H1 (cell line): ENCODE results near the gene MACROD2. TPM values are rescaled to one million over a fixed set of nuclear protein-coding genes. Genes with fewer than 3 reads are reported as not detected.

ENCODE experiments used
- CTCF ChIA-PET: fragments of 300-600 bp; sonication (Branson Sonifier 250); formaldehyde crosslinking; loops from one replicate; lab custom pipeline; 2021; ENCODE audit not compliant: partially characterized antibody; lab: Charles Lee
- POLR2A ChIA-PET: fragments of 300-600 bp; sonication (Branson Sonifier 250); formaldehyde crosslinking; loops from one replicate; lab custom pipeline; 2021; ENCODE audit warnings: inconsistent platforms; ENCODE audit not compliant: partially characterized antibody; lab: Charles Lee
- DNase-seq, 2 experiments: peaks; one replicate each; pipeline versions ENCODE4 v3.0.0 to v3.0.0-alpha.2; 2010 to 2022; ENCODE audit warnings: low spot score in 2 of 2, low read depth in 1 of 2, mixed read lengths in 1 of 2
- FAIRE-seq: peaks from 2 replicates; lab custom pipeline; 2011; peaks lifted over from hg19 to GRCh38; lab: Jason Lieb, UNC
- H2AFZ ChIP-seq: 2 replicates; pipeline ENCODE4 v1.8.1; 2012; ENCODE audit warnings: low read length, inconsistent platforms
- H2AK5ac ChIP-seq: 2 replicates; pipeline ENCODE4 v1.6.1; 2013; ENCODE audit warnings: low read depth, low read length
- H2BK120ac ChIP-seq: replicated peaks from 2 replicates; pipeline ENCODE3; 2013; ENCODE audit warnings: low read depth, low read length, inconsistent platforms
- H2BK12ac ChIP-seq: 2 replicates; pipeline ENCODE4 v1.6.1; 2013; ENCODE audit warnings: low read depth, low read length
- H2BK15ac ChIP-seq: 2 replicates; pipeline ENCODE4 v1.6.1; 2013; ENCODE audit warnings: low read length
- H2BK20ac ChIP-seq: 2 replicates; pipeline ENCODE4 v1.6.1; 2013; ENCODE audit warnings: low read length
- H2BK5ac ChIP-seq: 2 replicates; pipeline ENCODE4 v1.6.1; 2013; ENCODE audit warnings: low read depth, low read length
- H3K14ac ChIP-seq: 2 replicates; pipeline ENCODE4 v1.6.1; 2013; ENCODE audit warnings: inconsistent platforms; ENCODE audit not compliant: insufficient read length
- H3K18ac ChIP-seq: 2 replicates; pipeline ENCODE4 v1.6.1; 2013; ENCODE audit warnings: low read length; ENCODE audit errors: extremely low read depth
- H3K23ac ChIP-seq: 2 replicates; pipeline ENCODE4 v1.6.1; 2013; ENCODE audit warnings: inconsistent platforms; ENCODE audit not compliant: insufficient read length
- H3K23me2 ChIP-seq: 2 replicates; pipeline ENCODE4 v1.6.1; 2013; ENCODE audit warnings: low read depth, low read length
- H3K27ac ChIP-seq: 2 replicates; pipeline ENCODE4 v1.6.1; 2011; ENCODE audit warnings: low read depth, low read length, inconsistent platforms
- H3K27me3 ChIP-seq, 4 experiments: replicated peaks in 1 of 4; 1 replicate in 1 of 4; 2 replicates in 3 of 4; pipeline versions ENCODE4 v1.6.1 to v1.8.1; 2011 to 2013; ENCODE audit warnings: low read length in 3 of 4, mild to moderate bottlenecking in 3 of 4, inconsistent platforms in 2 of 4, mixed read lengths in 2 of 4, moderate library complexity in 1 of 4; ENCODE audit not compliant: control insufficient read depth in 3 of 4, insufficient read depth in 3 of 4; ENCODE audit errors: extremely low read depth in 1 of 4
- H3K36me3 ChIP-seq, 4 experiments: 2 replicates each; pipeline versions ENCODE4 v1.6.1 to v1.8.1; 2011 to 2013; ENCODE audit warnings: mild to moderate bottlenecking in 4 of 4, low read length in 3 of 4, moderate library complexity in 2 of 4, control low read depth in 1 of 4, inconsistent platforms in 1 of 4; ENCODE audit not compliant: insufficient read depth in 4 of 4, control insufficient read depth in 2 of 4
- H3K4ac ChIP-seq: replicated peaks from 2 replicates; pipeline ENCODE3; 2013; ENCODE audit warnings: low read length, low read depth, mixed read lengths, inconsistent platforms; ENCODE audit not compliant: insufficient read length
- H3K4me1 ChIP-seq, 4 experiments: replicated peaks in 1 of 4; 1 replicate in 1 of 4; 2 replicates in 3 of 4; pipeline versions ENCODE4 v1.6.1 to v1.8.1; 2011 to 2013; ENCODE audit warnings: low read length in 3 of 4, inconsistent platforms in 2 of 4, mixed read lengths in 1 of 4; ENCODE audit not compliant: insufficient read depth in 4 of 4, control insufficient read depth in 3 of 4
- H3K4me2 ChIP-seq, 2 experiments: 2 replicates each; pipeline versions ENCODE4 v1.6.1 to v1.8.1; 2011 to 2013; ENCODE audit warnings: low read depth in 2 of 2, low read length in 2 of 2, control low read depth in 1 of 2, inconsistent platforms in 1 of 2, mild to moderate bottlenecking in 1 of 2; ENCODE audit not compliant: insufficient read depth in 1 of 2
- H3K4me3 ChIP-seq, 4 experiments: fragments of 200-600, 300-600 bp in 1 of 4; sonication (generic), shearing (Covaris generic), sonication (Bioruptor Twin) in 1 of 4; 2 replicates each; pipeline versions ENCODE4 v1.5.1 to v1.8.1; 2011 to 2016; ENCODE audit warnings: low read length in 4 of 4, low read depth in 3 of 4, control low read depth in 2 of 4, inconsistent platforms in 2 of 4, mild to moderate bottlenecking in 2 of 4, mixed read lengths in 1 of 4, moderate library complexity in 1 of 4; ENCODE audit not compliant: insufficient read depth in 2 of 4; ENCODE audit errors: extremely low read depth in 1 of 4
- H3K56ac ChIP-seq: replicated peaks from 2 replicates; pipeline ENCODE3; 2013; ENCODE audit warnings: low read depth, mild to moderate bottlenecking, mixed read lengths, low read length, inconsistent platforms; ENCODE audit not compliant: insufficient read length
- H3K79me1 ChIP-seq: 2 replicates; pipeline ENCODE4 v1.6.1; 2013; ENCODE audit warnings: low read depth, low read length, control low read depth
- H3K79me2 ChIP-seq, 2 experiments: 2 replicates each; pipeline versions ENCODE4 v1.6.1 to v1.8.1; 2012 to 2013; ENCODE audit warnings: low read length in 2 of 2, mild to moderate bottlenecking in 2 of 2, inconsistent platforms in 1 of 2; ENCODE audit not compliant: insufficient read depth in 2 of 2, control insufficient read depth in 1 of 2
- H3K9ac ChIP-seq, 4 experiments: replicated peaks in 1 of 4; 1 replicate in 1 of 4; 2 replicates in 3 of 4; pipeline versions ENCODE4 v1.6.1 to v1.8.1; 2011 to 2013; ENCODE audit warnings: low read depth in 3 of 4, low read length in 3 of 4, control low read depth in 2 of 4, mild to moderate bottlenecking in 2 of 4, moderate library complexity in 2 of 4, inconsistent platforms in 1 of 4; ENCODE audit errors: extremely low read depth in 1 of 4
- H3K9me3 ChIP-seq, 2 experiments: 2 replicates each; pipeline versions ENCODE4 v1.6.1 to v1.8.1; 2012 to 2013; ENCODE audit warnings: mild to moderate bottlenecking in 2 of 2, moderate library complexity in 2 of 2, control low read depth in 1 of 2, inconsistent platforms in 1 of 2, low read depth in 1 of 2, low read length in 1 of 2, mixed read lengths in 1 of 2; ENCODE audit not compliant: insufficient read depth in 2 of 2
- H4K20me1 ChIP-seq, 2 experiments: replicated peaks in 1 of 2; 2 replicates each; pipeline versions ENCODE3 to v1.8.1; 2011 to 2013; ENCODE audit warnings: inconsistent platforms in 2 of 2, low read length in 2 of 2, mild to moderate bottlenecking in 1 of 2; ENCODE audit not compliant: insufficient read depth in 2 of 2, control insufficient read depth in 1 of 2
- H4K5ac ChIP-seq: 2 replicates; pipeline ENCODE4 v1.6.1; 2013; ENCODE audit warnings: low read length, low read depth, mixed read lengths, inconsistent platforms; ENCODE audit not compliant: insufficient read length
- H4K8ac ChIP-seq: 2 replicates; pipeline ENCODE4 v1.8.0; 2013; ENCODE audit warnings: mild to moderate bottlenecking, moderate library complexity, low read length, inconsistent platforms; ENCODE audit not compliant: insufficient read depth; ENCODE audit errors: extremely low read depth
- H4K91ac ChIP-seq: replicated peaks from 2 replicates; pipeline ENCODE3; 2013; ENCODE audit warnings: low read length, mixed read lengths, inconsistent platforms; ENCODE audit not compliant: insufficient read length
- BACH1 ChIP-seq: IDR thresholded peaks from 2 replicates; pipeline ENCODE4 v1.6.1; 2012; ENCODE audit warnings: low read length, improper control_type of control experiment
- CTBP2 ChIP-seq: IDR thresholded peaks from 2 replicates; pipeline ENCODE4 v1.7.0; 2011; ENCODE audit warnings: borderline replicate concordance, mild to moderate bottlenecking, moderate library complexity, mixed read lengths, low read length; ENCODE audit not compliant: insufficient read depth, insufficient read length
- GABPA ChIP-seq: IDR thresholded peaks from 2 replicates; pipeline ENCODE4 v1.6.1; 2011; ENCODE audit warnings: mild to moderate bottlenecking, low read length, moderate library complexity, borderline replicate concordance; ENCODE audit not compliant: insufficient read depth
- HDAC6 ChIP-seq: IDR thresholded peaks from one replicate; pipeline ENCODE4 v1.7.1; 2012; ENCODE audit warnings: low read depth, mild to moderate bottlenecking, inconsistent platforms, low read length, moderate library complexity
- MAX ChIP-seq: IDR thresholded peaks from 2 replicates; pipeline ENCODE4 v1.6.1; 2012; ENCODE audit warnings: inconsistent platforms
- POLR2AphosphoS5 ChIP-seq: IDR thresholded peaks from 2 replicates; pipeline ENCODE4 v1.6.1; 2011; ENCODE audit warnings: low read depth, low read length
- RFX5 ChIP-seq: IDR thresholded peaks from 2 replicates; pipeline ENCODE4 v1.6.1; 2011; ENCODE audit warnings: low read depth, low read length, improper control_type of control experiment, borderline replicate concordance
- SIN3A ChIP-seq, 2 experiments: IDR thresholded peaks in 1 of 2; conservative IDR thresholded peaks in 1 of 2; 2 replicates each; pipeline ENCODE4 v1.6.1; 2011 to 2012; ENCODE audit warnings: low read length in 2 of 2, improper control_type of control experiment in 1 of 2, low read depth in 1 of 2, mild to moderate bottlenecking in 1 of 2
- SRF ChIP-seq: IDR thresholded peaks from 2 replicates; pipeline ENCODE4 v1.6.1; 2011; ENCODE audit warnings: mild to moderate bottlenecking, low read depth, low read length, moderate library complexity
- TAF7 ChIP-seq: optimal IDR thresholded peaks from 2 replicates; pipeline ENCODE3; 2011; ENCODE audit warnings: low read depth, mild to moderate bottlenecking, inconsistent platforms, low read length, moderate library complexity, borderline replicate concordance
- ZNF274 ChIP-seq: IDR thresholded peaks from 2 replicates; pipeline ENCODE4 v1.7.0; 2012; ENCODE audit warnings: low read length, borderline replicate concordance; ENCODE audit errors: extremely low read depth
- WGBS, 2 experiments: shearing (Covaris generic) in 1 of 2; methylation state at CpG; one replicate each; pipeline versions ENCODE4 v1.1.6 to v1.1.7; 2013 to 2015; ENCODE audit warnings: low lambda C conversion rate in 2 of 2, mixed read lengths in 2 of 2, inconsistent platforms in 1 of 2, low coverage in 1 of 2, missing lambda C conversion rate in 1 of 2; ENCODE audit not compliant: insufficient replicate concordance in 2 of 2, insufficient coverage in 1 of 2, insufficient read length in 1 of 2; ENCODE audit errors: extremely low coverage in 1 of 2, missing lambda C conversion rate in 1 of 2; 5-methylcytosine and 5-hydroxymethylcytosine counted together
- polyA plus RNA-seq, 7 experiments: library from polyadenylated mRNA; depleted of rRNA in 3 of 7; stranded (reverse) in 5 of 7; unstranded in 2 of 7; fragments of >200 nt in 5 of 7; fragments of 200-250 nt in 2 of 7; gene quantifications; 1 replicate in 5 of 7; 2 replicates in 1 of 7; 4 replicates in 1 of 7; pipeline versions ENCODE4 v1.2.1 to v1.2.3, GENCODE V29; 2011 to 2013; ENCODE audit warnings: missing spikeins in 2 of 7, mixed read lengths in 2 of 7
- total RNA-seq: library from RNA; stranded (reverse); fragmentation: NEBNext Ultra II Directional; extraction: Animal tissue kit (Norgen Biotek cat#: 25700); gene quantifications from 2 replicates; pipeline ENCODE4 v1.2.1, GENCODE V29; 2021

The MACROD2 gene
- total and polyA plus RNA-seq, 2 of the 8 experiments (the other 6 are each of a cell fraction or from before 2014, with no cell fraction given): 0.70 to 3.9 TPM

DNA sequence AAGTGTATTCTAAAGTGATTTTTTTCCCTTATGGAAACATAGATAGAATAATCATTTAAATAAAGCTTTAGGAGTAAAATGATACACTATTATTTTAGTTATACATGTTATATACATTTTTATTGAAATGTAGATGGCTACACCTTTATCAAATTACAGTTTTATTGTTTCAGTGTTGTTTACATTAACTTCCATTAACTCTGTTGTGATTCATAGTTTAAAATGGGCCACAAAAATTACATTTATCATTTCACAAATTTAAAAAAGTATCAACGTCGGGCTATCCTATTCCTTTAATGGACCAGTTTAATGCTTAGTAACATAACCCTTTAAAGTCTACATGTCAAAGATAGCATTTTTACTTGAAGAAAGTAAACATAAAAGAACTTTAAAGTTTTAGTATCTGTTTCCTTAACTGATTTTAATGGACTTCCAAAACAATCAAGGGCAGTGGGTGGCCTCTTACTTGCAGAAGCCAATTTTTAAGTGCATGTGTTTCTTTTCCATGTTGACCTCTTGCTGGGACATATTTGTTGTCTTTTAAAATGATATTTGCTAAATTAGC, 389.9 kb downstream of the MACROD2 start:
- TF ChIP-seq ZNF274 (no peak), POLR2AphosphoS5 (no peak), SIN3A (conservative IDR thresholded peaks at IDR 0.05 in 1 of 2, IDR thresholded peaks at IDR 0.05 in 1 of 2; ENCODE audit: low read depth in 1 of 2, low read length in 2 of 2) (no peak), HDAC6 (no peak), RFX5 (no peak), MAX (no peak), CTBP2 (no peak), TAF7 (no peak), BACH1 (no peak), GABPA (no peak), SRF (no peak)
- H4K20me1 ChIP-seq: no peaks in the 10 kb centered on the region
- H3K79me2 ChIP-seq: no peaks in the 10 kb centered on the region
- H3K4ac ChIP-seq: no peak overlapping the region
- no peak overlapping the region for H3K27ac ChIP-seq
- H2BK120ac ChIP-seq: no peak overlapping the region
- H3K4me3 ChIP-seq: no peak overlapping the region
- no peak overlapping the region for H4K91ac ChIP-seq
- H2AK5ac ChIP-seq: no peak overlapping the region
- H3K79me1 ChIP-seq: no peaks in the 10 kb centered on the region
- no peak for FAIRE-seq
- H3K4me1 ChIP-seq: peaks cover 0 to 3% (median 0%) of the 10 kb centered on the region in 4 experiments; a peak in 2 of 7 replicates
- H3K18ac ChIP-seq: no peak overlapping the region
- 0 out of 4 replicates have a peak, but pooled peaks cover 0 to 2% of the 10 kb centered on the region in 2 experiments for H3K9me3 ChIP-seq
- H2BK5ac ChIP-seq: no peak overlapping the region
- no peak for DNase-seq
- H2AFZ ChIP-seq: no peak overlapping the region
- H3K4me2 ChIP-seq: no peak overlapping the region
- CTCF ChIA-PET: no interaction called here
- no peak overlapping the region for H3K14ac ChIP-seq
- WGBS, 2 experiments: 84% methylated on average over 2 of the region's 2 CpGs; no CpG with 5 or more reads in 1 of the 2 experiments
- H3K27me3 ChIP-seq: no peaks in the 10 kb centered on the region
- no peak overlapping the region for H2BK12ac ChIP-seq
- H4K5ac ChIP-seq: no peak overlapping the region
- no peak overlapping the region for H3K23ac ChIP-seq
- H3K23me2 ChIP-seq: no peaks in the 10 kb centered on the region
- H4K8ac ChIP-seq: no peak overlapping the region
- H3K36me3 ChIP-seq: no peaks in the 10 kb centered on the region
- H3K56ac ChIP-seq: no peak overlapping the region
- H2BK15ac ChIP-seq: no peak overlapping the region
- no peak overlapping the region for H2BK20ac ChIP-seq
- H3K9ac ChIP-seq: no peak overlapping the region
- POLR2A ChIA-PET: no interaction called here
